Neural progenitor cell (in vitro differentiated cells): ENCODE measurements around the gene XPO1. TPM values are rescaled to one million over a fixed set of nuclear protein-coding genes. Genes with fewer than 3 reads are reported as not detected.
"Not testable (repeated sequence)": the region's sequence is repeated elsewhere in the genome, so short reads cannot be mapped to it uniquely, and the experiment has no call there.

Source experiments
- DNase-seq: peaks from one replicate; pipeline ENCODE4 v3.0.0-alpha.2; 2016; ENCODE audit warnings: low spot score
- H2AFZ ChIP-seq: fragments of 200-600 bp; sonication (generic); replicated peaks from 2 replicates; pipeline ENCODE4 v1.6.1; 2016; ENCODE audit warnings: antibody characterized with exemption
- H3F3A ChIP-seq: fragments of 200-600 bp; sonication (generic); 2 replicates; pipeline ENCODE4 v1.6.1; 2016; ENCODE audit warnings: antibody characterized with exemption, low read depth
- H3K27ac ChIP-seq: fragments of 200-600 bp; sonication (generic); 2 replicates; pipeline ENCODE4 v1.5.1; 2016; ENCODE audit warnings: mild to moderate bottlenecking
- H3K27me3 ChIP-seq: fragments of 200-600 bp; sonication (generic); 2 replicates; pipeline ENCODE4 v1.6.1; 2016; ENCODE audit warnings: mild to moderate bottlenecking, moderate library complexity
- H3K36me3 ChIP-seq: fragments of 200-600 bp; sonication (generic); 2 replicates; pipeline ENCODE4 v1.5.1; 2016
- H3K4me1 ChIP-seq: fragments of 200-600 bp; sonication (generic); 2 replicates; pipeline ENCODE4 v1.6.1; 2016; ENCODE audit warnings: mixed run types
- H3K4me2 ChIP-seq: fragments of 200-600 bp; sonication (generic); 2 replicates; pipeline ENCODE4 v1.6.1; 2016
- H3K4me3 ChIP-seq: fragments of 200-600 bp; sonication (generic); 2 replicates; pipeline ENCODE4 v1.5.1; 2016
- H3K79me2 ChIP-seq: fragments of 200-600 bp; sonication (generic); 2 replicates; pipeline ENCODE4 v1.6.1; 2016; ENCODE audit warnings: low read depth
- H3K9ac ChIP-seq: fragments of 200-600 bp; sonication (generic); 2 replicates; pipeline ENCODE4 v1.6.1; 2016
- H3K9me3 ChIP-seq: fragments of 200-600 bp; sonication (generic); 2 replicates; pipeline ENCODE4 v1.5.1; 2016; ENCODE audit warnings: low read depth
- H4K20me1 ChIP-seq: fragments of 200-600 bp; sonication (generic); 2 replicates; pipeline ENCODE4 v1.6.1; 2016; ENCODE audit warnings: low read depth
- H3K27ac Mint-ChIP-seq: 3 replicates; pipeline ENCODE4 v1.8.0; 2021; ENCODE audit warnings: mixed read lengths
- H3K27me3 Mint-ChIP-seq: 2 replicates; pipeline ENCODE4 v1.8.0; 2022; ENCODE audit warnings: low read depth, mild to moderate bottlenecking, inconsistent platforms, moderate library complexity, mixed read lengths; ENCODE audit not compliant: insufficient read depth
- H3K36me3 Mint-ChIP-seq: 3 replicates; pipeline ENCODE4 v1.8.0; 2021; ENCODE audit warnings: mixed read lengths
- H3K4me1 Mint-ChIP-seq: 3 replicates; pipeline ENCODE4 v1.8.0; 2021; ENCODE audit warnings: mixed read lengths
- H3K4me3 Mint-ChIP-seq: 3 replicates; pipeline ENCODE4 v1.8.0; 2021; ENCODE audit warnings: mild to moderate bottlenecking, moderate library complexity, mixed read lengths
- H3K9me3 Mint-ChIP-seq: 3 replicates; pipeline ENCODE4 v1.8.0; 2020; ENCODE audit warnings: mixed read lengths
- CTCF ChIP-seq: fragments of 200-600 bp; sonication (generic); IDR thresholded peaks from 2 replicates; pipeline ENCODE4 v1.5.1; 2017; ENCODE audit warnings: antibody characterized with exemption, mild to moderate bottlenecking
- EZH2 ChIP-seq: fragments of 200-600 bp; sonication (generic); IDR thresholded peaks from 2 replicates; pipeline ENCODE4 v1.6.1; 2017; ENCODE audit warnings: antibody characterized with exemption, mild to moderate bottlenecking, moderate library complexity
- EZH2phosphoT487 ChIP-seq: fragments of 200-600 bp; sonication (generic); IDR thresholded peaks from 2 replicates; pipeline ENCODE4 v1.6.1; 2017; ENCODE audit warnings: antibody characterized with exemption
- total RNA-seq: library from RNA; depleted of rRNA; stranded (reverse); fragments of >200 nt; gene quantifications from 2 replicates; pipeline ENCODE4 v1.2.3, GENCODE V29; 2015; ENCODE audit warnings: low replicate concordance

XPO1 gene
- total RNA-seq, 1 donor from 2014 or later = 681 TPM

- H3K36me3 Mint-ChIP-seq = no peaks in the 10 kb centered on the region
- Histone ChIP-seq H3K4me1 (peaks cover 9% of the 10 kb centered on the region), H3F3A (peaks cover 20% of the 10 kb centered on the region), H3K27ac (no peak overlapping the region), H3K27me3 (no peaks in the 10 kb centered on the region), H3K9ac (no peak overlapping the region), H4K20me1 (no peaks in the 10 kb centered on the region), H2AFZ (no peak overlapping the region), H3K9me3 (no peaks in the 10 kb centered on the region), H3K36me3 (no peaks in the 10 kb centered on the region), H3K79me2 (peaks cover 14% of the 10 kb centered on the region), H3K4me2 (no peak overlapping the region), H3K4me3 (no peak overlapping the region)
- H3K4me3 Mint-ChIP-seq = no peak overlapping the region
- peaks cover 3% of the 10 kb centered on the region for H3K27me3 Mint-ChIP-seq
- TF ChIP-seq EZH2 (no peak), CTCF (peak; percentile 25)
- no peaks in the 10 kb centered on the region for H3K9me3 Mint-ChIP-seq
- H3K27ac Mint-ChIP-seq = no peak overlapping the region
- H3K4me1 Mint-ChIP-seq = peaks cover 10% of the 10 kb centered on the region
- no peak for DNase-seq
Observed at GRCh38 chr2:61543062-61543461, 4.9 kb upstream of the XPO1 start.

GRCh38 chr2:61540167-61540566 is 2.0 kb upstream of the XPO1 start:
- not testable (repeated sequence) for H3K36me3 Mint-ChIP-seq, H3K9me3 Mint-ChIP-seq, H3K9me3 ChIP-seq, H3K36me3 ChIP-seq, H3K27me3 ChIP-seq, H3K27ac ChIP-seq, H3K27me3 Mint-ChIP-seq, H3K27ac Mint-ChIP-seq, H3K9ac ChIP-seq, H3K4me2 ChIP-seq, H2AFZ ChIP-seq, DNase-seq, H3K4me3 ChIP-seq
- Mint-ChIP-seq H3K4me3 (peak overlapping the region; percentile 30), H3K4me1 (peaks cover 18% of the 10 kb centered on the region)
- Histone ChIP-seq H3K4me1 (peaks cover 12% of the 10 kb centered on the region), H3F3A (peaks cover 41% of the 10 kb centered on the region), H3K79me2 (peaks cover 42% of the 10 kb centered on the region), H4K20me1 (peaks cover 18% of the 10 kb centered on the region)

GRCh38 chr2:61538920-61539520 is 864 bp upstream of the XPO1 start:
- H3K4me1 ChIP-seq = peaks cover 19% of the 10 kb centered on the region
- no peak for TF ChIP-seq CTCF
- no peak for TF ChIP-seq EZH2phosphoT487
- peak; percentile 15 for TF ChIP-seq EZH2
- H3K36me3 ChIP-seq = peaks cover 1% of the 10 kb centered on the region
- H4K20me1 ChIP-seq = peaks cover 30% of the 10 kb centered on the region
- peak overlapping the region; percentile 81 for H3K4me3 ChIP-seq
- no peaks in the 10 kb centered on the region for H3K9me3 ChIP-seq
- H3K27ac Mint-ChIP-seq = peak overlapping the region; percentile 99
- H3K36me3 Mint-ChIP-seq = peaks cover 4% of the 10 kb centered on the region
- peaks cover 7% of the 10 kb centered on the region for H3K27me3 Mint-ChIP-seq
- H3K4me2 ChIP-seq = peak overlapping the region; percentile 79
- H3K4me1 Mint-ChIP-seq = peaks cover 26% of the 10 kb centered on the region
- peaks cover 54% of the 10 kb centered on the region for H3K79me2 ChIP-seq
- peak overlapping the region; percentile 99 for H3K4me3 Mint-ChIP-seq
- H3F3A ChIP-seq = peaks cover 41% of the 10 kb centered on the region
- H3K9me3 Mint-ChIP-seq = peaks cover 3% of the 10 kb centered on the region
- DNase-seq = no peak
- peak overlapping the region; percentile 56 for H2AFZ ChIP-seq
- H3K9ac ChIP-seq = peak overlapping the region; percentile 79
- no peaks in the 10 kb centered on the region for H3K27me3 ChIP-seq
- H3K27ac ChIP-seq = peak overlapping the region; percentile 100

GRCh38 chr2:61537950-61538199 is 281 bp downstream of the XPO1 start:
- Mint-ChIP-seq H3K27me3 (peaks cover 7% of the 10 kb centered on the region), H3K36me3 (peaks cover 10% of the 10 kb centered on the region), H3K9me3 (peaks cover 3% of the 10 kb centered on the region), H3K4me1 (peaks cover 26% of the 10 kb centered on the region), H3K4me3 (peak overlapping the region; percentile 99), H3K27ac (peak overlapping the region; percentile 98)
- peak overlapping the region; percentile 3 for H2AFZ ChIP-seq
- no peaks in the 10 kb centered on the region for H3K9me3 ChIP-seq
- no peak for TF ChIP-seq CTCF
- no peak for TF ChIP-seq EZH2
- TF ChIP-seq EZH2phosphoT487 = no peak
- peak overlapping the region; percentile 81 for H3K4me3 ChIP-seq
- peaks cover 13% of the 10 kb centered on the region for H3K36me3 ChIP-seq
- peak overlapping the region; percentile 96 for H3K4me2 ChIP-seq
- H3K9ac ChIP-seq = peak overlapping the region; percentile 98
- H3K4me1 ChIP-seq = peaks cover 19% of the 10 kb centered on the region
- no peak for DNase-seq
- H3K27me3 ChIP-seq = no peaks in the 10 kb centered on the region
- H3K79me2 ChIP-seq = peaks cover 65% of the 10 kb centered on the region
- H3F3A ChIP-seq = peaks cover 41% of the 10 kb centered on the region
- H4K20me1 ChIP-seq = peaks cover 41% of the 10 kb centered on the region
- peak overlapping the region; percentile 100 for H3K27ac ChIP-seq
